Measurements from ENCODE around the gene ZNF559.

DNA sequence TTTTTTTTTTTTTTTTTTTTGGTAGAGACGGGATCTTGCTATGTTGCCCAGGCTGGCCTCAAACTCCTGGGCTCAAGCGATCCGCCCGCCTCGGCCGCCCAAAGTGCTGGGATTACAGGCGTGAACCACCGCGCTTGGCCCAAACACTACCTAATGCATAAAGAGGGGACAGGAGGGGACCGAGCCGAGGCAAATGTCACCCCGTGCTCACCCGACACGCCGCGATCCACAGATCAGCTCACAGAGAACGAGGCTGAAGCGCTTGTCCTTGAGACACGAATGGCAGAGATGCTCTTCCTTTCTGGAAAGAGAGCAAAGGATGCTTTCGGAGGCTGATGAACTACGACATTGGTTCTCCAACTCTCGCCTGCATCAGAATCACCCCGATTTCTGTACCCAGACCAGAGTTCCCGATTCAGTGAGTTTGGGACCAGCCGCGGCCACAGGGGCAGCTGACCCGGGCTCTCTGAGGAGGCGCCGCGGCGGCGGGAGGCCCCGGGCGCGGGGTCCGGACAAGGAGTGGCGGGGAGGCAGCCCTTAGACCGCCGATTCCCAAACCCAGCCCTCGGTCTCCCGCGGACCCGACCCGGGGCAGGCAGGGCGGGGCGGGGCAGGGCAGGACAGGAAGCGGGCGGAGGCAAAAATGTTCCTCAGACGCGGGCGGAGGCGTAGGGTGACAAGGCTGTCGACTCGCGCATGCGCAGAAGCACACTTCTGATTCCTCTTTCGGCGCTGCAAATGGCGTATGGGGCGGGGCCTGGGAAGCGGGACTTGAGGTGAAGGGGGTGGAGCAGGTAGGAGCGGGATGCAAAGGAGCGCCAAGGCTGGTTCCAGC, 14.6 kb upstream of the ZNF559 start, which contains the start of gene ZNF699:
- TF ChIP-seq CTCF (IDR thresholded peaks at IDR 0.05) (no peak), POLR2A (IDR thresholded peaks at IDR 0.05) (peak in 1 of 2 donors; percentile 83)

Data from heart left ventricle (tissue), 13 donors.